IPS-15b (cell line): ENCODE data around the gene ACAA1.

Experiments used
- H3K27me3 ChIP-seq: one replicate; pipeline ENCODE4 v1.6.1; 2013; ENCODE audit warnings: low read length; ENCODE audit not compliant: control insufficient read depth, insufficient read depth
- H3K36me3 ChIP-seq: one replicate; pipeline ENCODE4 v1.6.1; 2013; ENCODE audit warnings: low read length; ENCODE audit not compliant: control insufficient read depth, insufficient read depth
- H3K4me1 ChIP-seq: one replicate; pipeline ENCODE4 v1.6.1; 2013; ENCODE audit warnings: mild to moderate bottlenecking, low read length; ENCODE audit not compliant: control insufficient read depth, insufficient read depth
- H3K4me3 ChIP-seq: one replicate; pipeline ENCODE4 v1.5.1; 2013; ENCODE audit warnings: low read depth, low read length
- H3K9ac ChIP-seq: one replicate; pipeline ENCODE4 v1.6.1; 2013; ENCODE audit warnings: low read depth, mild to moderate bottlenecking, low read length
- H3K9me3 ChIP-seq: one replicate; pipeline ENCODE4 v1.6.1; 2013; ENCODE audit warnings: mild to moderate bottlenecking, low read length; ENCODE audit not compliant: control insufficient read depth, insufficient read depth

Gene ACAA1

DNA sequence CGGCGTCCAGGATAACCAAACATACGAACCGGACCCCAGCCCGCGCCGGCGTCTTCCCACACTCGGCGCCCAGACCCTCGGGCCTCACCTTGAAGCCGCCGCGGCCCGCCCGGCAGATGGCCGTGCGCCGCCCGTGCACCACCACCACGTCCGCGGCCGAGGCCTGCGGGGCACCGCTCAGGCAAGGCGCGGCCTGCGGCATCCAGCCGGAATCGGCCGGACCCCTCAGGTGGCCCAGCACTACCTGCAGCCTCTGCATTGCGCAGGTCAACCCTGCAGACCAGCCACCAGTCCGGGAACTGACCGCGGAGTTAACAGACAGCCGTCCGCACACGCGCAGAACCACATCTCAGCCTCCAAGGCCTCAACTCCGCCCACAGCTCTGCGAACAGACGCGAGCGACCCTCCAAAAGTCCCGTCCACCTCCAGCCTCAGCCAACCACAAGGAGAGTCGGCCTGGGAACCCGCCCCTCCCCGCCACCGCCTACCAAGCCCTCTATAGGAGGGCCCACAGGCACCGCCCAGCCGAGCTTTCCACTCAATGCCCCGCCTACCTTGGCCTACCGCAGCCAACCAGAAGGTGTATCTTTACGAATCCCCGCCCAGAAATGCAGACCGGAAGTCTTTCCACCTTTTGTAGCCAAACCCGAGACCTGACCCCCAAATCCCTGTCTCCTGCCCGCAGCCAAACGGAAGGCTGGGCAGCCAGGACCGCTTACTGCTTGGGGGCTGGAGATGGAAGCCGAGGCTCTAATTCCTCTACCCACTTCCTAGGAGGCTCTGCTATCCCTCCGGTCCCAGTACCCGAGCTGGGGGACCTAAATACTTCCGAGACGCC is at the start of gene ACAA1:
Gene ACAA1, minus strand, starts transcription at position 351 of the 838 bp plus-strand sequence. Its CDS starts 92 bp downstream, at position 259.
- H3K4me3 ChIP-seq: peak within 1 kb of the TSS; percentile 85
- peak within 1 kb of the TSS; percentile 90 for H3K9ac ChIP-seq
- no peaks in the 10 kb centered on the region for H3K9me3 ChIP-seq
- H3K4me1 ChIP-seq: no peaks in the 10 kb centered on the region
- H3K36me3 ChIP-seq: peaks cover 16% of the 10 kb centered on the region
- peaks cover 9% of the 10 kb centered on the region for H3K27me3 ChIP-seq

GRCh38 chr3:38177181-38177580 is 40.3 kb upstream of the ACAA1 start:
- H3K4me1 ChIP-seq: peaks cover 8% of the 10 kb centered on the region
- no peaks in the 10 kb centered on the region for H3K9me3 ChIP-seq
- no peak overlapping the region for H3K9ac ChIP-seq
- H3K4me3 ChIP-seq: no peak overlapping the region
- no peaks in the 10 kb centered on the region for H3K36me3 ChIP-seq
- no peaks in the 10 kb centered on the region for H3K27me3 ChIP-seq

DNA sequence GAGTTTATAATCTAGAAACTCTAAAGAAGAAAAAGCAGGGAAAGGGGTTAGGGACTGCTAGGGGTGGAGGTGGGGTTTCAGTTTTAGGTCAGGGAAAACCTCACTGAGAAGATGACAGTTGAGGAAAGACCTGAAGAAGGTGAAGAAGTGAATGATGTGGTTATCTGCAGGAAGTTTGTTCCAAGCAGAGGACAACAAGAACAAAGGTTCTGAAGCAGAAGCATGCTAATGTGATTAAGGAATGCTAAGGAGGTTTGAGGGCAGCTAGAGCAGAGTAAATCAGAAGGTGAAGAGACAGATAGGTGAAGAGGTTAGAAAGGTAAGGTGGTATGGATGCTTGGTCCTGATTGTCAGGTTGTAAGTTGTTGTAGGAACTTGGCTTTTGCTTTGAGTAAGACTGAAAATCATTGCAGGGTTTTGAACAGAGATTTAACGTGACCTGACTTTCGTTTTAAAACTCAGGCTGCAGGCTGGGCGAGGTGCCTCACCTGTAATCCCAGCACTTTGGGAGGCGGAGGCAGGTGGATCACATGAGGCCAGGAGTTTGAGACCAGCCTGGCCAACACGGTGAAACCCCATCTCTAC is 37.0 kb upstream of the ACAA1 start:
- peaks cover 8% of the 10 kb centered on the region for H3K4me1 ChIP-seq
- H3K27me3 ChIP-seq: no peaks in the 10 kb centered on the region
- H3K36me3 ChIP-seq: no peaks in the 10 kb centered on the region
- H3K9ac ChIP-seq: no peak overlapping the region
- H3K4me3 ChIP-seq: no peak overlapping the region
- H3K9me3 ChIP-seq: no peaks in the 10 kb centered on the region

DNA sequence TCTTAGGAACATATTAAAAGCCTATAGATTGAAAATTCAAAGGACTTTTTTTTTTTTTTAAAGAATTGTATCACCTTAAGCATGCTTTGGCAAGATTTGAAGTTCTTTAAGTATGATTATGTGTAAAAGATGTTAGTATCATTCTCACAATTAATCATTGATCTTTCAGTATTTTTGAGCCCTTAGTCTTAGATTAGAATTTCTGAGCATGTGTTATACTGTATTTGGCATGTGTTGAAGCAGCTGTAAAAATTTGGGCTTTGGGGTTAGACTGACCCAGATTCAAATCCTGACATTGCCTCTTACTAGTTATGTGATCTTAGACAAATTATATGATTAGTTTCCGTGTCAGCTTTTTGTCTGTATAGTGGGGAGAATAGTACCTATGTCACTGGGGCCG is 34.7 kb upstream of the ACAA1 start:
- no peaks in the 10 kb centered on the region for H3K9me3 ChIP-seq
- no peak overlapping the region for H3K4me3 ChIP-seq
- H3K27me3 ChIP-seq: no peaks in the 10 kb centered on the region
- peaks cover 4% of the 10 kb centered on the region for H3K4me1 ChIP-seq
- H3K36me3 ChIP-seq: no peaks in the 10 kb centered on the region
- no peak overlapping the region for H3K9ac ChIP-seq

GRCh38 chr3:38170722-38171121 is 33.8 kb upstream of the ACAA1 start:
- Histone ChIP-seq H3K36me3 (no peaks in the 10 kb centered on the region), H3K4me1 (peaks cover 4% of the 10 kb centered on the region), H3K27me3 (no peaks in the 10 kb centered on the region), H3K4me3 (no peak overlapping the region), H3K9ac (no peak overlapping the region), H3K9me3 (no peaks in the 10 kb centered on the region)

GRCh38 chr3:38169027-38169317 is 32.0 kb upstream of the ACAA1 start:
- no peaks in the 10 kb centered on the region for H3K9me3 ChIP-seq
- no peaks in the 10 kb centered on the region for H3K27me3 ChIP-seq
- H3K36me3 ChIP-seq: no peaks in the 10 kb centered on the region
- peaks cover 4% of the 10 kb centered on the region for H3K4me1 ChIP-seq
- no peak overlapping the region for H3K9ac ChIP-seq
- no peak overlapping the region for H3K4me3 ChIP-seq

DNA sequence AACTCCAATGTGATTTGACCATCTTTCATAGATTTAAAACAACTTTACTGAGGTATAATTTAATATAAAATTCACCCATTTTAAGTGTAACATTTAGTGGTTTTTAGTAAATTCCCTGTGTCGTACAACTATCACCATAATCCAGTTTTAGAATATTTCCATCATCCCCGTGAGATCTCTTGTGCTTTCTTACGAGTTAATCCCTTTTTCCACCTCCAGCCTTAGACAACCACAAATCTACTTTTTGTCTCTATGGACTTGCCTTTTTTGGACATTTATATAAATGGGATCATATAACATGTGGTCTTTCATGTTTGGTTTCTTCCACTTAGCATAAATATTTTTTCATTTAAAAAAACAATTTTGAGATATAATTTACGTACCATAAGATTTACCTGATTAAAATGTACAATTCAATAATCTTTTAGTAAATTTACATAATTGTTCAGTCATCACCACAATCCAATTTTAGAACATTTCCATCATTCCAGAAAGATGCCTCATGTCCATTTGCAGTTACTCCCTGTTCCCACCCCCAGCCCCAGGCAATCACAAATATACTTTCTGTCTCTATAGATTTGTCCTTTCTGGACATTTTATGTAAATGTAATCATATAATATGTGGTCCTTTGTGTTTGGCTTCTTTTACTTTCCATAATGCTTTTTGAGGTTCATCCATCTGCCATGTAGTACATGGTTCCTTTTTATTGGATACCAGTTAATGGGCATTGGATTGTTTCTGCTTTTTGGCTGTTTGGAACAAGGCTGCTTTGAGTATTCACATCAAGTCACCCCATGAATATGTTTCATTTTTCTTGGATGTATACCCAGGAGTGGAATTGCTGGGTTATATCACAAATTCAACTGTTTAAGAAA is 31.5 kb upstream of the ACAA1 start:
- no peaks in the 10 kb centered on the region for H3K36me3 ChIP-seq
- H3K9me3 ChIP-seq: no peaks in the 10 kb centered on the region
- no peaks in the 10 kb centered on the region for H3K27me3 ChIP-seq
- H3K9ac ChIP-seq: no peak overlapping the region
- no peaks in the 10 kb centered on the region for H3K4me1 ChIP-seq
- H3K4me3 ChIP-seq: no peak overlapping the region

DNA sequence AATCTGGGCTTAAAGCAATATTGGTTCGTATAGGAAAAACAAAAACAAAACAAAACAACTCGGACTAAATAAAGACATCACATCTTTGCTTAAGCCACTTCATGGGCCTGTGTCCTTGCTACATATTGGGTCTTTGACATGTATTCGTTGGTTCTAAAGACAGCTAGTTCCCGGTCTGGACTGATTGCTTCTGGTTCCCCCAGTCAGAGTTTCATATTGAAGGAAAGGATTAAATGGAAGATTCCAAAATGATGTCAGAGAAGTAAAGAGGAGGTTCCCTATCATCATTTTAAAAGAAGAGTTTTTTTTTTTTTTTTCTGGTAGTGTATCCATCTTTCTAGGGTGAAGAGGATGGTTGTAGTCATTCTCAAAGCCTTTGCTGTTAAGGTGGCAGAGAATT is 30.7 kb upstream of the ACAA1 start:
- Histone ChIP-seq H3K36me3 (no peaks in the 10 kb centered on the region), H3K9ac (no peak overlapping the region), H3K27me3 (no peaks in the 10 kb centered on the region), H3K9me3 (no peaks in the 10 kb centered on the region), H3K4me1 (no peaks in the 10 kb centered on the region), H3K4me3 (no peak overlapping the region)

GRCh38 chr3:38165722-38166387 is 28.9 kb upstream of the ACAA1 start:
- H3K36me3 ChIP-seq: no peaks in the 10 kb centered on the region
- H3K4me3 ChIP-seq: peak overlapping the region; percentile 73
- H3K27me3 ChIP-seq: no peaks in the 10 kb centered on the region
- no peaks in the 10 kb centered on the region for H3K9me3 ChIP-seq
- H3K9ac ChIP-seq: peak overlapping the region; percentile 58
- H3K4me1 ChIP-seq: no peaks in the 10 kb centered on the region

DNA sequence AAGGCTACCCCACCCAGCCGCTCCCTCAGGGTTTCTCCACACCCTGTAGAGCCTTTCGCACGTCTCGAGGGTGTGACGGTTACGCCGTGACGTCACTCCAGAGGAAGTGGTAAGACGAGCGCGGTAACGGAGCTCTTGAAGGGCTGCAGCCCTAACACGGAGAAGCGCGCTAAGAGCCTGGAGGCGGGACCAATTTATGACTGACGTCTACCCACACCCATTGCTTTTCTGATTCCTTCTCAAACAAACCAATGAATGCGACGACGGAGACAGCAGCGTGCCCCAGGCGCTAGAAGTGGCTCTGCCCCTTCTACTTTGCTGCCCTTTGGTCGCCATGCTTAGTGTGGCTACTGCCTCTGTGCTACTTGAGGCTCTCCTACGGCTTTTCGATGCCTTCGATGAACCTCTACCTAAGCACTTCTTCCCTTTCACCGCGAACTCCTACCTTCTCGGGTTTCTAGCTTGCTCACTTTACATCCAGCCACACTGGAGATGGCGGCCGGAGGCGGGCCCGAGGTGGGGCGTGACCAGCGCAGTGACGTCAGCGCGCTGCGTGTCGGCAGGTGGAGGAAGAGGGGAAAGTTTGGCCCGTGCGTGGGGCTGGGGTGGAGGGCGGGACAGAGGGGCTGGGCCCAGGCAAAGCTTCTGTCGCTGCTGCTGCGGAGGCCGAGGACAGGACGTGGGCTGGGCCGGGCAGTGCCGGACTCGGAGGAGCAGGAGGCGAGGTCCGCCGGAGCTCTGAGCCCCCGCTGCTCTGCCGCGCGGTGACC is 28.2 kb upstream of the ACAA1 start, which contains the start of gene OXSR1:
Gene OXSR1, plus strand, starts transcription at position 586 of the 770 bp plus-strand sequence. CDS start 340 bp downstream, outside the sequence.
- no peaks in the 10 kb centered on the region for H3K9me3 ChIP-seq
- peak within 1 kb of the TSS; percentile 73 for H3K4me3 ChIP-seq
- H3K9ac ChIP-seq: peak within 1 kb of the TSS; percentile 58
- no peaks in the 10 kb centered on the region for H3K36me3 ChIP-seq
- no peaks in the 10 kb centered on the region for H3K4me1 ChIP-seq
- no peaks in the 10 kb centered on the region for H3K27me3 ChIP-seq

- H3K9me3 ChIP-seq: no peaks in the 10 kb centered on the region
- no peak overlapping the region for H3K9ac ChIP-seq
- H3K4me3 ChIP-seq: peak overlapping the region; percentile 73
- no peaks in the 10 kb centered on the region for H3K4me1 ChIP-seq
- H3K36me3 ChIP-seq: no peaks in the 10 kb centered on the region
- H3K27me3 ChIP-seq: no peaks in the 10 kb centered on the region
These were observed 27.7 kb upstream of the ACAA1 start for GRCh38 chr3:38164643-38164951.
